SK-N-SH (cell line): ENCODE measurements around the gene CD72. TPM values are rescaled to one million over a fixed set of nuclear protein-coding genes. Genes with fewer than 3 reads are reported as not detected.

ENCODE experiments used
- CTCF ChIA-PET: fragments of 300-600, 350-600 bp; formaldehyde crosslinking; extraction: SDS; loops from one replicate; lab custom pipeline; 2021; lab: Yijun Ruan, JAX
- POLR2A ChIA-PET: fragments of 350-600 bp; sonication (Branson Sonifier 250); formaldehyde crosslinking; extraction: SDS; loops from one replicate; lab custom pipeline; 2020; ENCODE audit warnings: antibody characterized with exemption, inconsistent platforms; lab: Yijun Ruan, JAX
- DNase-seq: peaks from one replicate; pipeline ENCODE4 v3.0.0; 2012
- H2AFZ ChIP-seq: fragments of 200-600 bp; sonication (generic); 2 replicates; pipeline ENCODE4 v1.8.1; 2016; ENCODE audit warnings: antibody characterized with exemption, mild to moderate bottlenecking, low read depth
- H3F3A ChIP-seq: fragments of 200-600 bp; sonication (generic); replicated peaks from 2 replicates; pipeline ENCODE3; 2016; ENCODE audit warnings: antibody characterized with exemption, mild to moderate bottlenecking; ENCODE audit not compliant: insufficient read depth
- H3K27ac ChIP-seq, 2 experiments: fragments of 200-500 bp in 1 of 2; fragments of 200-600 bp in 1 of 2; sonication (Bioruptor generic) in 1 of 2; sonication (generic), shearing (Covaris generic) in 1 of 2; 2 replicates each; pipeline versions ENCODE4 v1.5.1 to v1.6.1; 2014 to 2016; ENCODE audit warnings: low read depth in 2 of 2, inconsistent platforms in 1 of 2, low read length in 1 of 2, mild to moderate bottlenecking in 1 of 2, mixed read lengths in 1 of 2
- H3K27me3 ChIP-seq: fragments of 200-600 bp; sonication (generic), shearing (Covaris generic); 2 replicates; pipeline ENCODE4 v1.6.1; 2016; ENCODE audit warnings: mixed run types; ENCODE audit not compliant: insufficient read depth
- H3K36me3 ChIP-seq, 2 experiments: fragments of 200-500 bp in 1 of 2; fragments of 200-600 bp in 1 of 2; sonication (Bioruptor generic) in 1 of 2; sonication (generic) in 1 of 2; replicated peaks in 1 of 2; 2 replicates each; pipeline versions ENCODE3 to v1.5.1; 2014 to 2016; ENCODE audit warnings: low read length in 1 of 2, mild to moderate bottlenecking in 1 of 2; ENCODE audit not compliant: insufficient read depth in 2 of 2, control insufficient read depth in 1 of 2
- H3K4me1 ChIP-seq, 2 experiments: fragments of 200-500 bp in 1 of 2; fragments of 200-600 bp in 1 of 2; sonication (Bioruptor generic) in 1 of 2; sonication (generic), shearing (Covaris generic) in 1 of 2; 2 replicates each; pipeline versions ENCODE4 v1.5.1 to v1.6.1; 2014 to 2016; ENCODE audit warnings: low read depth in 1 of 2, low read length in 1 of 2, mixed run types in 1 of 2; ENCODE audit not compliant: insufficient read depth in 2 of 2, control insufficient read depth in 1 of 2
- H3K4me2 ChIP-seq: fragments of 200-600 bp; sonication (generic), shearing (Covaris generic); 2 replicates; pipeline ENCODE4 v1.6.1; 2017; ENCODE audit warnings: mixed run types
- H3K4me3 ChIP-seq, 2 experiments: fragments of 200-500 bp in 1 of 2; fragments of 200-600 bp in 1 of 2; sonication (Bioruptor generic) in 1 of 2; sonication (generic), shearing (Covaris generic) in 1 of 2; 2 replicates each; pipeline versions ENCODE4 v1.5.1 to v1.8.1; 2014 to 2016; ENCODE audit warnings: low read depth in 2 of 2, inconsistent platforms in 1 of 2, low read length in 1 of 2, mild to moderate bottlenecking in 1 of 2, mixed read lengths in 1 of 2, moderate library complexity in 1 of 2
- H3K79me2 ChIP-seq: fragments of 200-600 bp; sonication (generic); 2 replicates; pipeline ENCODE4 v1.8.1; 2017; ENCODE audit warnings: mild to moderate bottlenecking; ENCODE audit not compliant: insufficient read depth
- H3K9ac ChIP-seq: fragments of 200-600 bp; sonication (generic); 2 replicates; pipeline ENCODE4 v1.6.1; 2017; ENCODE audit warnings: mixed run types
- H3K9me2 ChIP-seq: fragments of 200-600 bp; sonication (generic); 2 replicates; pipeline ENCODE4 v1.6.1; 2017; ENCODE audit warnings: mixed run types
- H3K9me3 ChIP-seq: fragments of 200-600 bp; sonication (generic); 2 replicates; pipeline ENCODE4 v1.6.1; 2017; ENCODE audit warnings: mixed run types, mild to moderate bottlenecking, moderate library complexity
- H4K20me1 ChIP-seq: fragments of 200-600 bp; sonication (generic); 2 replicates; pipeline ENCODE4 v1.6.1; 2017; ENCODE audit warnings: mild to moderate bottlenecking, mixed run types; ENCODE audit not compliant: insufficient read depth
- ELF1 ChIP-seq: IDR thresholded peaks from 2 replicates; pipeline ENCODE4 v1.4.0; 2012
- EP300 ChIP-seq, 2 experiments: IDR thresholded peaks; 2 replicates each; pipeline versions ENCODE4 v1.4.0 to v1.6.1; 2012; ENCODE audit warnings: borderline replicate concordance in 1 of 2, low read depth in 1 of 2, low read length in 1 of 2
- EZH2phosphoT487 ChIP-seq: fragments of 200-600 bp; sonication (generic); IDR thresholded peaks from 2 replicates; pipeline ENCODE4 v1.6.1; 2017; ENCODE audit warnings: low read depth, mixed run types, mild to moderate bottlenecking, antibody characterized with exemption, moderate library complexity, borderline replicate concordance
- FOSL2 ChIP-seq: IDR thresholded peaks from 2 replicates; pipeline ENCODE4 v1.4.0; 2012; ENCODE audit warnings: low read depth, mild to moderate bottlenecking, moderate library complexity, borderline replicate concordance
- FOXJ3 ChIP-seq: sonication (generic); formaldehyde crosslinking; IDR thresholded peaks from 2 replicates; pipeline ENCODE4 v1.5.1; 2020; ENCODE audit warnings: mild to moderate bottlenecking, missing genetic modification reagents
- FOXM1 ChIP-seq: IDR thresholded peaks from 2 replicates; pipeline ENCODE4 v1.4.0; 2012; ENCODE audit warnings: low read depth, mild to moderate bottlenecking
- GABPA ChIP-seq: IDR thresholded peaks from 2 replicates; pipeline ENCODE4 v1.4.0; 2012; ENCODE audit warnings: low read depth, mild to moderate bottlenecking
- GATA2 ChIP-seq: sonication (generic); formaldehyde crosslinking; IDR thresholded peaks from 2 replicates; pipeline ENCODE4 v1.5.0; 2020; ENCODE audit warnings: mild to moderate bottlenecking, missing genetic modification reagents
- IRF3 ChIP-seq: fragments of 150-350 bp; IDR thresholded peaks from 2 replicates; pipeline ENCODE4 v1.6.1; 2016; ENCODE audit warnings: mild to moderate bottlenecking, low read depth, low read length
- MEF2A ChIP-seq: IDR thresholded peaks from 2 replicates; pipeline ENCODE4 v1.4.0; 2012; ENCODE audit warnings: low read depth, borderline replicate concordance
- RAD21 ChIP-seq: IDR thresholded peaks from 2 replicates; pipeline ENCODE4 v1.6.1; 2012; ENCODE audit warnings: mild to moderate bottlenecking, low read length
- RXRA ChIP-seq: IDR thresholded peaks from 2 replicates; pipeline ENCODE4 v1.4.0; 2012; ENCODE audit warnings: low read depth, mild to moderate bottlenecking, borderline replicate concordance
- SIN3A ChIP-seq: IDR thresholded peaks from 2 replicates; pipeline ENCODE4 v1.6.1; 2012; ENCODE audit warnings: low read depth, mild to moderate bottlenecking, low read length, moderate library complexity, borderline replicate concordance
- SMC3 ChIP-seq: IDR thresholded peaks from 2 replicates; pipeline ENCODE4 v1.6.1; 2012; ENCODE audit warnings: low read depth, low read length, improper control_type of control experiment
- TAF1 ChIP-seq: IDR thresholded peaks from 2 replicates; pipeline ENCODE4 v1.6.1; 2012; ENCODE audit warnings: low read depth, mild to moderate bottlenecking, low read length, moderate library complexity, borderline replicate concordance
- TEAD4 ChIP-seq: IDR thresholded peaks from 2 replicates; pipeline ENCODE4 v1.4.0; 2012; ENCODE audit warnings: mild to moderate bottlenecking, borderline replicate concordance; ENCODE audit not compliant: insufficient read depth
- USF2 ChIP-seq: fragments of 150-350 bp; IDR thresholded peaks from 2 replicates; pipeline ENCODE4 v1.6.1; 2017; ENCODE audit warnings: antibody characterized with exemption, low read length, low read depth, borderline replicate concordance
- ZBTB33 ChIP-seq: IDR thresholded peaks from 2 replicates; pipeline ENCODE4 v1.4.0; 2012; ENCODE audit warnings: low read depth, borderline replicate concordance
- WGBS: methylation state at CpG from one replicate; pipeline ENCODE4 v1.1.6; 2017; ENCODE audit warnings: low lambda C conversion rate; 5-methylcytosine and 5-hydroxymethylcytosine counted together
- polyA plus RNA-seq, 3 experiments: library from polyadenylated mRNA; depleted of rRNA; stranded (reverse); fragments of >200 nt; gene quantifications; 2 replicates each; pipeline ENCODE4 v1.2.3, GENCODE V29; 2012

The CD72 gene
- polyA plus RNA-seq, 1 of the 3 experiments (the other 2 are of a cell fraction): 2.7 TPM

GRCh38 chr9:35659340-35659739 lies 41.1 kb upstream of the CD72 start (continued):
- TF ChIP-seq FOXJ3 (CRISPR knock-in tag): no peak
- TF ChIP-seq ZBTB33: no peak
- TF ChIP-seq FOXM1: no peak
- TF ChIP-seq USF2: no peak
- TF ChIP-seq IRF3: no peak
- no peak for TF ChIP-seq RAD21
- no peak for TF ChIP-seq GABPA
- no peak for TF ChIP-seq GATA2 (CRISPR knock-in tag)
- TF ChIP-seq RXRA: no peak

GRCh38 chr9:35658968-35659220 lies 40.7 kb upstream of the CD72 start:
- no peak for DNase-seq
- Histone ChIP-seq H3K27me3 (no peaks in the 10 kb centered on the region), H4K20me1 (no peaks in the 10 kb centered on the region), H3K9me2 (no peaks in the 10 kb centered on the region), H3K27ac (peak overlapping the region; percentile 97 to 98), H3K4me3 (peak overlapping the region; percentile 70 to 82), H2AFZ (no peak overlapping the region), H3K9ac (peak overlapping the region; percentile 88), H3K4me1 (peaks cover 0 to 16% of the 10 kb centered on the region in 2 experiments; a peak in 1 of 4 replicates), H3K79me2 (peaks cover 25% of the 10 kb centered on the region), H3K9me3 (no peaks in the 10 kb centered on the region), H3K36me3 (peaks cover 0 to 11% of the 10 kb centered on the region in 2 experiments), H3K4me2 (peak overlapping the region; percentile 80), H3F3A (peaks cover 27% of the 10 kb centered on the region)
- ChIA-PET CTCF (interaction anchor here (0.7 to 6.0 kb wide), 25 partner anchors 9 to 223 kb away, joined by 3 to 86 read pairs (median 6); partner anchors contain the start of genes CA9, CREB3, TLN1 and TPM2), POLR2A (interaction anchor here (0.8 to 3.8 kb wide), 5 partner anchors 12 to 562 kb away, joined by 3 to 20 read pairs (median 4); partner anchors contain the start of genes CREB3, PIGO and TLN1)
- TF ChIP-seq ELF1 (no peak), MEF2A (no peak), USF2 (no peak), FOXJ3 (CRISPR knock-in tag) (no peak), TEAD4 (no peak), FOXM1 (no peak), SMC3 (no peak), ZBTB33 (no peak), SIN3A (no peak), EP300 (IDR thresholded peaks at IDR 0.05; ENCODE audit: borderline replicate concordance in 1 of 2, low read depth in 1 of 2, low read length in 1 of 2) (no peak), RXRA (no peak), RAD21 (no peak), FOSL2 (no peak), TAF1 (no peak), IRF3 (no peak), EZH2phosphoT487 (no peak), GATA2 (CRISPR knock-in tag) (no peak)
- 6% methylated on average over 2 of the region's 2 CpGs for WGBS
